ENCODE data around the gene NMNAT2.

- no peak for TF ChIP-seq CTCF (IDR thresholded peaks at IDR 0.05)
- no peak for TF ChIP-seq E2F1 (CRISPR knock-in tag; IDR thresholded peaks at IDR 0.05)
- TF ChIP-seq GRHL2 (CRISPR knock-in tag; IDR thresholded peaks at IDR 0.05; ENCODE audit: insufficient replicate concordance, severe bottlenecking) = no peak
- peak; percentile 89 for TF ChIP-seq TP53 (CRISPR knock-in tag; IDR thresholded peaks at IDR 0.05)
- TF ChIP-seq ZNF425 (CRISPR knock-in tag; conservative IDR thresholded peaks at IDR 0.05) = no peak
- TF ChIP-seq MYBL2 (CRISPR knock-in tag; IDR thresholded peaks at IDR 0.05) = peak; percentile 87
- TF ChIP-seq FOXP1 (CRISPR knock-in tag; IDR thresholded peaks at IDR 0.05; ENCODE audit: borderline replicate concordance) = peak; percentile 92
- peak; percentile 89 for TF ChIP-seq MAX (CRISPR knock-in tag; IDR thresholded peaks at IDR 0.05)
- no peak for TF ChIP-seq ZNF532 (CRISPR knock-in tag; IDR thresholded peaks at IDR 0.05; ENCODE audit: borderline replicate concordance)
These were observed 1.1 kb downstream of the NMNAT2 start for GRCh38 chr1:183416850-183417771.
